DMS114 treated with DMSO at 0.1 percent for 48 hours (cell line): ENCODE data around the gene SCO1.
"Not testable (repeated sequence)": the region's sequence is repeated elsewhere in the genome, so short reads cannot be mapped to it uniquely, and the experiment has no call there.

ENCODE experiments used
- DNase-seq: peaks from one replicate; lab custom pipeline; 2025; ENCODE audit not compliant: unreplicated experiment; lab: John Stamatoyannopoulos, UW

The SCO1 gene

GRCh38 chr17:10726196-10726595 lies 28.9 kb upstream of the SCO1 start:
- no peak for DNase-seq

GRCh38 chr17:10725262-10725661 lies 27.9 kb upstream of the SCO1 start:
- DNase-seq, result no peak

- DNase-seq, result no peak
Measured at GRCh38 chr17:10724546-10725195, 27.3 kb upstream of the SCO1 start.

GRCh38 chr17:10718547-10718946 lies 21.2 kb upstream of the SCO1 start:
- DNase-seq, result no peak

- no peak for DNase-seq
Measured at GRCh38 chr17:10716218-10716617, 18.9 kb upstream of the SCO1 start.

GRCh38 chr17:10713318-10713717 lies 16.0 kb upstream of the SCO1 start:
- no peak for DNase-seq

GRCh38 chr17:10705727-10706126 lies 8.4 kb upstream of the SCO1 start:
- DNase-seq, result no peak

GRCh38 chr17:10702574-10702973 lies 5.2 kb upstream of the SCO1 start:
- DNase-seq, result no peak

GRCh38 chr17:10699856-10700255 lies 2.5 kb upstream of the SCO1 start:
- no peak for DNase-seq

- no peak for DNase-seq
Measured at GRCh38 chr17:10698096-10698818, 924 bp upstream of the SCO1 start.

- DNase-seq, result not testable (repeated sequence)
Measured at GRCh38 chr17:10695875-10696407, 1.4 kb downstream of the SCO1 start.

- DNase-seq, result no peak
Measured at GRCh38 chr17:10687499-10687898, 9.8 kb downstream of the SCO1 start.

- peak; percentile 21 for DNase-seq
Measured at GRCh38 chr17:10683853-10684252, 13.5 kb downstream of the SCO1 start.

- no peak for DNase-seq
Measured at GRCh38 chr17:10681866-10682446, 15.4 kb downstream of the SCO1 start.

GRCh38 chr17:10674704-10675103 lies 22.6 kb downstream of the SCO1 start:
- no peak for DNase-seq

GRCh38 chr17:10673312-10673711 lies 24.0 kb downstream of the SCO1 start:
- no peak for DNase-seq

GRCh38 chr17:10668775-10669174 lies 28.6 kb downstream of the SCO1 start:
- DNase-seq, result no peak

GRCh38 chr17:10666906-10667305 lies 30.4 kb downstream of the SCO1 start:
- no peak for DNase-seq

- DNase-seq, result no peak
Measured at GRCh38 chr17:10664571-10664970, 32.8 kb downstream of the SCO1 start.

- DNase-seq, result no peak
Measured at GRCh38 chr17:10663231-10663630, 34.1 kb downstream of the SCO1 start.

GRCh38 chr17:10661437-10661836 lies 35.9 kb downstream of the SCO1 start:
- DNase-seq, result no peak

GRCh38 chr17:10657879-10658278 lies 39.5 kb downstream of the SCO1 start:
- DNase-seq, result no peak
